SK-N-SH treated with all-trans-retinoic acid at 6 μM for 48 hours (cell line): ENCODE measurements around the gene HHAT.

ENCODE experiments used
- ATAC-seq: fragments of 200-7000 bp; cut with Tn5 transposase; 3 replicates; pipeline ENCODE4 v1.9.1; 2020; ENCODE audit warnings: mild to moderate bottlenecking, moderate library complexity
- ARNTL ChIP-seq: fragments of 450-650 bp; formaldehyde crosslinking; IDR thresholded peaks from 2 replicates; pipeline ENCODE4 v1.5.0; 2020; ENCODE audit warnings: low read depth, mild to moderate bottlenecking, moderate library complexity, borderline replicate concordance
- CSDC2 ChIP-seq: fragments of 250-450 bp; sonication (Bioruptor Pico); IDR thresholded peaks from 2 replicates; pipeline ENCODE4 v1.5.0; 2020; ENCODE audit warnings: mild to moderate bottlenecking, moderate library complexity
- GLIS3 ChIP-seq: fragments of 250-450 bp; sonication (Bioruptor Pico); IDR thresholded peaks from 2 replicates; pipeline ENCODE4 v1.5.0; 2020; ENCODE audit warnings: mild to moderate bottlenecking, moderate library complexity
- ISL1 ChIP-seq: fragments of 250-450 bp; sonication (Bioruptor Pico); IDR thresholded peaks from 2 replicates; pipeline ENCODE4 v2.1.2; 2022; ENCODE audit warnings: mild to moderate bottlenecking, moderate library complexity
- OSR1 ChIP-seq: fragments of 250-450 bp; sonication (Bioruptor Pico); IDR thresholded peaks from 2 replicates; pipeline ENCODE4 v1.8.0; 2022; ENCODE audit warnings: moderate library complexity, mild to moderate bottlenecking, inconsistent platforms
- RARB ChIP-seq: fragments of 250-450 bp; sonication (Bioruptor Pico); IDR thresholded peaks from 2 replicates; pipeline ENCODE4 v1.8.0; 2021; ENCODE audit warnings: mild to moderate bottlenecking, moderate library complexity
- SNAI2 ChIP-seq: fragments of 250-450 bp; sonication (Bioruptor Pico); IDR thresholded peaks from 2 replicates; pipeline ENCODE4 v1.5.0; 2020; ENCODE audit warnings: mild to moderate bottlenecking, moderate library complexity
- TCF4 ChIP-seq: fragments of 250-450 bp; sonication (Bioruptor Pico); IDR thresholded peaks from 2 replicates; pipeline ENCODE4 v1.8.0; 2021; ENCODE audit warnings: mild to moderate bottlenecking, moderate library complexity, borderline replicate concordance
- TOX ChIP-seq: fragments of 250-450 bp; sonication (Bioruptor Pico); IDR thresholded peaks from 2 replicates; pipeline ENCODE4 v1.8.0; 2021; ENCODE audit warnings: mild to moderate bottlenecking, moderate library complexity, borderline replicate concordance
- ZC3H10 ChIP-seq: fragments of 250-450 bp; sonication (Bioruptor Pico); IDR thresholded peaks from 2 replicates; pipeline ENCODE4 v1.5.1; 2021; ENCODE audit warnings: mild to moderate bottlenecking, moderate library complexity
- ZFP30 ChIP-seq: fragments of 450-650 bp; formaldehyde crosslinking; IDR thresholded peaks from 2 replicates; pipeline ENCODE4 v1.5.0; 2022; ENCODE audit warnings: mild to moderate bottlenecking, moderate library complexity
- ZNF70 ChIP-seq: fragments of 450-650 bp; formaldehyde crosslinking; IDR thresholded peaks from 2 replicates; pipeline ENCODE4 v1.5.0; 2020; ENCODE audit warnings: mild to moderate bottlenecking, moderate library complexity
- ZNF8 ChIP-seq: fragments of 450-650 bp; formaldehyde crosslinking; IDR thresholded peaks from 2 replicates; pipeline ENCODE4 v1.5.0; 2020; ENCODE audit warnings: mild to moderate bottlenecking, moderate library complexity
- TF ChIP-seq, protein P1 (sequence below): fragments of 250-450 bp; sonication (Bioruptor Pico); IDR thresholded peaks from 2 replicates; pipeline ENCODE4 v1.5.0; 2020; ENCODE audit warnings: mild to moderate bottlenecking, moderate library complexity
- TF ChIP-seq, protein P2 (sequence below): fragments of 250-450 bp; sonication (Bioruptor Pico); IDR thresholded peaks from 2 replicates; pipeline ENCODE4 v1.8.0; 2020; ENCODE audit warnings: mild to moderate bottlenecking, moderate library complexity, borderline replicate concordance
- TF ChIP-seq, protein P3 (sequence below): fragments of 250-450 bp; sonication (Bioruptor Pico); IDR thresholded peaks from 2 replicates; pipeline ENCODE4 v1.5.1; 2021; ENCODE audit warnings: mild to moderate bottlenecking, moderate library complexity
- TF ChIP-seq, protein P4 (sequence below): fragments of 250-450 bp; sonication (Bioruptor Pico); IDR thresholded peaks from 2 replicates; pipeline ENCODE4 v1.8.0; 2021; ENCODE audit warnings: low read depth, mild to moderate bottlenecking, moderate library complexity, borderline replicate concordance

Gene HHAT

DNA sequence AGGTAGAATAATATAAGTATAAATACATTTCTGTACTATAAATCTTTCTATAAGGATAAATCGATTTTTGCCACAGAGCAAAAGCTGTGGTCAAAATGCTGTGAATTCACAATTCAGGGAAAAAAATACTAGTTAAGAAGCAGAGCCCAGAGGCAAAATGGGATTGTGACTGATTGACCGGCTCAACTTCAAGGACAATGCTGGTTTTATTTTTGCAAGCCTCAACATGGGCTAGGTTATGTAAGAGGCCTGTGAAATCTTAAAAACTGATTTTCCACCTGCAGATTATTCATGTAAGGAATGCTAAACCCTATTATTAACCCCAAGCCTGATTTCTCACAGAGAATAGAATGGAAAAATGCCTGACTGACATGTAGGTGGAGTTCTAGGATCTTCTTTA lies 155.1 kb downstream of the HHAT start (continued):
- TF ChIP-seq, protein P1, sequence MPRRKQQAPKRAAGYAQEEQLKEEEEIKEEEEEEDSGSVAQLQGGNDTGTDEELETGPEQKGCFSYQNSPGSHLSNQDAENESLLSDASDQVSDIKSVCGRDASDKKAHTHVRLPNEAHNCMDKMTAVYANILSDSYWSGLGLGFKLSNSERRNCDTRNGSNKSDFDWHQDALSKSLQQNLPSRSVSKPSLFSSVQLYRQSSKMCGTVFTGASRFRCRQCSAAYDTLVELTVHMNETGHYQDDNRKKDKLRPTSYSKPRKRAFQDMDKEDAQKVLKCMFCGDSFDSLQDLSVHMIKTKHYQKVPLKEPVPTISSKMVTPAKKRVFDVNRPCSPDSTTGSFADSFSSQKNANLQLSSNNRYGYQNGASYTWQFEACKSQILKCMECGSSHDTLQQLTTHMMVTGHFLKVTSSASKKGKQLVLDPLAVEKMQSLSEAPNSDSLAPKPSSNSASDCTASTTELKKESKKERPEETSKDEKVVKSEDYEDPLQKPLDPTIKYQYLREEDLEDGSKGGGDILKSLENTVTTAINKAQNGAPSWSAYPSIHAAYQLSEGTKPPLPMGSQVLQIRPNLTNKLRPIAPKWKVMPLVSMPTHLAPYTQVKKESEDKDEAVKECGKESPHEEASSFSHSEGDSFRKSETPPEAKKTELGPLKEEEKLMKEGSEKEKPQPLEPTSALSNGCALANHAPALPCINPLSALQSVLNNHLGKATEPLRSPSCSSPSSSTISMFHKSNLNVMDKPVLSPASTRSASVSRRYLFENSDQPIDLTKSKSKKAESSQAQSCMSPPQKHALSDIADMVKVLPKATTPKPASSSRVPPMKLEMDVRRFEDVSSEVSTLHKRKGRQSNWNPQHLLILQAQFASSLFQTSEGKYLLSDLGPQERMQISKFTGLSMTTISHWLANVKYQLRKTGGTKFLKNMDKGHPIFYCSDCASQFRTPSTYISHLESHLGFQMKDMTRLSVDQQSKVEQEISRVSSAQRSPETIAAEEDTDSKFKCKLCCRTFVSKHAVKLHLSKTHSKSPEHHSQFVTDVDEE (CRISPR knock-in tag) = no peak
- TF ChIP-seq GLIS3 (CRISPR knock-in tag) (no peak), CSDC2 (no peak)
- TF ChIP-seq, protein P2, sequence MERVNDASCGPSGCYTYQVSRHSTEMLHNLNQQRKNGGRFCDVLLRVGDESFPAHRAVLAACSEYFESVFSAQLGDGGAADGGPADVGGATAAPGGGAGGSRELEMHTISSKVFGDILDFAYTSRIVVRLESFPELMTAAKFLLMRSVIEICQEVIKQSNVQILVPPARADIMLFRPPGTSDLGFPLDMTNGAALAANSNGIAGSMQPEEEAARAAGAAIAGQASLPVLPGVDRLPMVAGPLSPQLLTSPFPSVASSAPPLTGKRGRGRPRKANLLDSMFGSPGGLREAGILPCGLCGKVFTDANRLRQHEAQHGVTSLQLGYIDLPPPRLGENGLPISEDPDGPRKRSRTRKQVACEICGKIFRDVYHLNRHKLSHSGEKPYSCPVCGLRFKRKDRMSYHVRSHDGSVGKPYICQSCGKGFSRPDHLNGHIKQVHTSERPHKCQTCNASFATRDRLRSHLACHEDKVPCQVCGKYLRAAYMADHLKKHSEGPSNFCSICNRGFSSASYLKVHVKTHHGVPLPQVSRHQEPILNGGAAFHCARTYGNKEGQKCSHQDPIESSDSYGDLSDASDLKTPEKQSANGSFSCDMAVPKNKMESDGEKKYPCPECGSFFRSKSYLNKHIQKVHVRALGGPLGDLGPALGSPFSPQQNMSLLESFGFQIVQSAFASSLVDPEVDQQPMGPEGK (CRISPR knock-in tag) = no peak

DNA sequence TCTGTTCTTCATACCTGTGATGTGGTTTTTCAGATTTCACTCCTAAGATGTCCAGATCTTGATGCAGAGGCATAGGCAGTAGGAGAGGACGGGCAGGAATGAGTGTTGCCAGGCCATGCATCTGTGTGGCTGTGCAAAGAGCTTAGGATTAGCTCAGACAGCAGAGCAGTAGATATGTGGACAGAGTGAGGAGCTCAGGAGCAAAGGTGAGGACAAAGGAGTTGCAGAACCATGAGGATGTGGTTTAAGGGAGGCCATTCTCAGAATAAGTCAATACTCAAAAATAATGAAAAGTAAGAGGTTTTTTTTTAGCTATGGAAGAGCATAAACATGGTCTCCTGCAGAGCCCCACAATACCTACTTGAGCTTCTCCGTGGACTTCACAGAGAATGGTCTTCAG lies 158.3 kb downstream of the HHAT start:
- no peak for TF ChIP-seq TCF4 (CRISPR knock-in tag)
- TF ChIP-seq ZNF8 (CRISPR knock-in tag) = no peak
- no peak for TF ChIP-seq ZFP30 (CRISPR knock-in tag)
- no peak for TF ChIP-seq ARNTL (CRISPR knock-in tag)
- no peak for TF ChIP-seq TOX (CRISPR knock-in tag)
- TF ChIP-seq CSDC2 = no peak
- no peak for TF ChIP-seq GLIS3 (CRISPR knock-in tag)
- TF ChIP-seq, protein P3, sequence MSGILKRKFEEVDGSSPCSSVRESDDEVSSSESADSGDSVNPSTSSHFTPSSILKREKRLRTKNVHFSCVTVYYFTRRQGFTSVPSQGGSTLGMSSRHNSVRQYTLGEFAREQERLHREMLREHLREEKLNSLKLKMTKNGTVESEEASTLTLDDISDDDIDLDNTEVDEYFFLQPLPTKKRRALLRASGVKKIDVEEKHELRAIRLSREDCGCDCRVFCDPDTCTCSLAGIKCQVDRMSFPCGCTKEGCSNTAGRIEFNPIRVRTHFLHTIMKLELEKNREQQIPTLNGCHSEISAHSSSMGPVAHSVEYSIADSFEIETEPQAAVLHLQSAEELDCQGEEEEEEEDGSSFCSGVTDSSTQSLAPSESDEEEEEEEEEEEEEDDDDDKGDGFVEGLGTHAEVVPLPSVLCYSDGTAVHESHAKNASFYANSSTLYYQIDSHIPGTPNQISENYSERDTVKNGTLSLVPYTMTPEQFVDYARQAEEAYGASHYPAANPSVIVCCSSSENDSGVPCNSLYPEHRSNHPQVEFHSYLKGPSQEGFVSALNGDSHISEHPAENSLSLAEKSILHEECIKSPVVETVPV (CRISPR knock-in tag) = no peak
- TF ChIP-seq ZC3H10 (CRISPR knock-in tag) = no peak
- no peak for ATAC-seq

DNA sequence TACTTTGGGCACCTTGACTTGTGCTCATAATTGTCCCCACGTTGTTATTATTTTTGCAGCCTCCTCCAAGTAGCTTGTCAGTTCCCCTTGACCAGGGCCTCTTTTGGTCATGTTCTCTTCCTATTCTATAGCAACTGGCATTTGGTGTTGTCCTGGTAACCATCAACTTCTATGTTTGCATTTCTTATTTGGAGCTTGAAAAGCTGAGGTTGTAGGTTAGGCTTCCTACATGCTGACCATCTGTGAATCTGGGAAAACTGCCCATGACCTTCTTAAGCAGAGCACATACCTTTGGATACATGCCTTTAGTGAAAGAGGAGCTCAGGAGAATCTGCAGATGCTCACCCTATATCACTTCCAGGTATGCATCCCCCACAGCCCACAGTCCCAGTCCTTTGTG lies 160.8 kb downstream of the HHAT start:
- peak; percentile 68 for ATAC-seq
- no peak for TF ChIP-seq CSDC2
- no peak for TF ChIP-seq OSR1
- no peak for TF ChIP-seq ISL1
- no peak for TF ChIP-seq TOX (CRISPR knock-in tag)
- no peak for TF ChIP-seq ZNF8 (CRISPR knock-in tag)
- TF ChIP-seq, protein P3 (CRISPR knock-in tag) = no peak
- TF ChIP-seq ARNTL (CRISPR knock-in tag) = no peak
- TF ChIP-seq SNAI2 = no peak
- TF ChIP-seq, protein P1 (CRISPR knock-in tag) = no peak
- TF ChIP-seq ZC3H10 (CRISPR knock-in tag) = no peak
- TF ChIP-seq, protein P4, sequence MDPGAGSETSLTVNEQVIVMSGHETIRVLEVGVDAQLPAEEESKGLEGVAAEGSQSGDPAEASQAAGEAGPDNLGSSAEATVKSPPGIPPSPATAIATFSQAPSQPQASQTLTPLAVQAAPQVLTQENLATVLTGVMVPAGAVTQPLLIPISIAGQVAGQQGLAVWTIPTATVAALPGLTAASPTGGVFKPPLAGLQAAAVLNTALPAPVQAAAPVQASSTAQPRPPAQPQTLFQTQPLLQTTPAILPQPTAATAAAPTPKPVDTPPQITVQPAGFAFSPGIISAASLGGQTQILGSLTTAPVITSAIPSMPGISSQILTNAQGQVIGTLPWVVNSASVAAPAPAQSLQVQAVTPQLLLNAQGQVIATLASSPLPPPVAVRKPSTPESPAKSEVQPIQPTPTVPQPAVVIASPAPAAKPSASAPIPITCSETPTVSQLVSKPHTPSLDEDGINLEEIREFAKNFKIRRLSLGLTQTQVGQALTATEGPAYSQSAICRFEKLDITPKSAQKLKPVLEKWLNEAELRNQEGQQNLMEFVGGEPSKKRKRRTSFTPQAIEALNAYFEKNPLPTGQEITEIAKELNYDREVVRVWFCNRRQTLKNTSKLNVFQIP (CRISPR knock-in tag) = no peak
- TF ChIP-seq GLIS3 (CRISPR knock-in tag) = no peak
- TF ChIP-seq, protein P2 (CRISPR knock-in tag) = no peak
- no peak for TF ChIP-seq RARB (CRISPR knock-in tag)
- TF ChIP-seq ZNF70 (CRISPR knock-in tag) = no peak
- TF ChIP-seq ZFP30 (CRISPR knock-in tag) = no peak
